HG03039 (cell line): Measurements from ENCODE around the gene VIL1.

Experiments used
- ATAC-seq: cut with Tn5 transposase; IDR thresholded peaks from one replicate; pipeline ENCODE4 v1.9.1; 2021; ENCODE audit warnings: mild to moderate bottlenecking, moderate library complexity; ENCODE audit not compliant: unreplicated experiment

VIL1 gene

GRCh38 chr2:218394298-218395089, 24.4 kb upstream of the VIL1 start:
- no peak for ATAC-seq

GRCh38 chr2:218395090-218395444, 23.9 kb upstream of the VIL1 start:
- ATAC-seq, result no peak

GRCh38 chr2:218395456-218395825, 23.5 kb upstream of the VIL1 start:
- no peak for ATAC-seq

- peak; percentile 38 for ATAC-seq
Measured at GRCh38 chr2:218395826-218396687, 22.9 kb upstream of the VIL1 start.

- no peak for ATAC-seq
Measured at GRCh38 chr2:218396688-218397462, 22.0 kb upstream of the VIL1 start.

GRCh38 chr2:218397463-218397819, 21.5 kb upstream of the VIL1 start:
- no peak for ATAC-seq

GRCh38 chr2:218397820-218398436, 21.0 kb upstream of the VIL1 start:
- ATAC-seq, result no peak

GRCh38 chr2:218398437-218399390, 20.2 kb upstream of the VIL1 start:
- no peak for ATAC-seq

- peak; percentile 31 for ATAC-seq
Measured at GRCh38 chr2:218399391-218400166, 19.3 kb upstream of the VIL1 start, which contains the start of gene CTDSP1. Gene CTDSP1, plus strand, starts transcription at chr2:218399868. Its CDS starts 223 bp downstream, at chr2:218400091.

GRCh38 chr2:218400167-218400929, 18.6 kb upstream of the VIL1 start:
- ATAC-seq, result no peak

- no peak for ATAC-seq
Measured at GRCh38 chr2:218400930-218401881, 17.7 kb upstream of the VIL1 start.

GRCh38 chr2:218401890-218402289, 17.0 kb upstream of the VIL1 start:
- ATAC-seq, result no peak

- ATAC-seq, result no peak
Measured at GRCh38 chr2:218402491-218402901, 16.4 kb upstream of the VIL1 start.

- ATAC-seq, result no peak
Measured at GRCh38 chr2:218402911-218403411, 16.0 kb upstream of the VIL1 start.

- no peak for ATAC-seq
Measured at GRCh38 chr2:218403810-218404209, 15.1 kb upstream of the VIL1 start.

GRCh38 chr2:218404351-218405085, 14.4 kb upstream of the VIL1 start:
- ATAC-seq, result no peak
